Measurements from ENCODE around the gene ATP1A2.

ATP1A2 gene

DNA sequence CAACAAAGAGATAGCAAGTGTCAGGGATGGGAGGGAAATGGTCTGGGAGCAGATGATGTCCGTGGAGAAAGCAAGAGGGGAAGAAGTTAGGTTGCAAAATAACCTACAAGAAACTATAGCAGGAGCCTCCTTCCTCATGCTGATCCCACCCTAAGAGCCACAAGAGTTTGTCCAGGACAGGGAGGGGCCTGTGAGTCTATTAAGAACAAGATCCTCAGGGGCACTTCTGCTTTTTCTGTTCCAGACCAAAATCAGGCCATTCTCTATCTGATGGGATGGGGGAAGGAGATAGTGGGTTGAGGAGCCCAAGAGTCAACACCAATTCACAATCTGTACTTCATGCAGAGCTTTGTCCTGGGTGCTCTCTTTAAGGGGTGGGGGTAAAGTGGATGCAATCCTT is 28.1 kb downstream of the ATP1A2 start:
- DNase-seq (ENCODE audit: low read depth in 2 of 3, low spot score in 2 of 3) = no peak

DNA sequence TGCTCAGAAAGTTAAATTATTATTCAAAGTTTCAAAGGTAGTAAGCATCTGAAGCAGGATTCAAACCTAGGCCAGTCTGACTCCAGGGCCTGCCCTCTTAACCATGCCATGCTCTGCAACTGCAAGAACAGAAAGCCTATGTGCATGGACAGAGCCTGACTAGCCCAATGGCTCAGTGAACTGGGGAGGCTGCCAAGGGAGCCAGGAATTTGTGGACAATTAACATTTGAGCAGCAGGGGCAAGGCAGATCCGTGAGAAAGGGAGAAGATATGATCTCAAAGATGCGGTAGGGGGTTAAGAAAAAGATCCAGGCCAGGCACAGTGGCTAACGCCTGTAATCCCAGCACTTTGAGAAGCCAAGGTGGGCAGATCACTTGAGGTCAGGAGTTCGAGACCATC is 29.4 kb downstream of the ATP1A2 start:
- no peak for DNase-seq (ENCODE audit: low read depth in 2 of 3, low spot score in 2 of 3)

DNA sequence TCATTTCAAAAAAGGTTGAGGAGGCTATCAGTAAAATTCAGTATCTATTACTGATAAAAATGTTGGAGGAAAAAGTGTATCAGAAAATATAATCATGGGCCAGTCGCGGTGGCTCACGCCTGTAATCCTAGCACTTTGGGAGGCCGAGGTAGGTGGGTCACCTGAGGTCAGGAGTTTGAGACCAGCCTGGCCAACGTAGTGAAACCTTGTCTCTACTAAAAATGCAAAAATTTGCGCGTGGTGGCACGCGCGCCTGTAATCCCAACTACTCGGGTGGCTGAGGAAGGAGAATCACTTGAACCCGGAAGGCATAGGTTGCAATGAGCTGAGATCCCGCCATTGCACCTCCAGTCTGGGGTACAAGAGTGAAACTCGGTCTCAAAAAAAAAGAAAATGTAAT is 30.5 kb downstream of the ATP1A2 start:
- DNase-seq (ENCODE audit: low read depth in 2 of 3, low spot score in 2 of 3) = no peak

DNA sequence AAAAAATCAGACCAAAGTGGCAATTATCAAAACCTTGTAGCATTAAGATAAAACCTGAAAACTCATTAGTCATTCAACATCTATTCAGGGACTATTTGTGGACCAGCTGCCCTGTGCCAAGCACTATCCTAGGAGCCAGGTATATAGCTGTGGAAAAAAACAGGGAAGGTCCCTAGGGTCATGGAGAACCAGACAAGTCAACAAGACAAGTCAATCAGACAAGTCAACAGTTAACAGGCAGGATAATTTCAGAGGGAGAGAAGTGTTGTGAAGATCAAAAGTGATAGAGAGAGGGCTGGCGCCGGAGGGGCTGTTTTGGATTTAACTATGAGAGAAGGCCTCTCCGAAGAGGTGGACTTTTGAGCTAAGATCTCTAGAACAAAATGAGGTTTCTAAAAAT is 32.6 kb downstream of the ATP1A2 start:
- DNase-seq (ENCODE audit: low read depth in 2 of 3, low spot score in 2 of 3) = no peak

DNA sequence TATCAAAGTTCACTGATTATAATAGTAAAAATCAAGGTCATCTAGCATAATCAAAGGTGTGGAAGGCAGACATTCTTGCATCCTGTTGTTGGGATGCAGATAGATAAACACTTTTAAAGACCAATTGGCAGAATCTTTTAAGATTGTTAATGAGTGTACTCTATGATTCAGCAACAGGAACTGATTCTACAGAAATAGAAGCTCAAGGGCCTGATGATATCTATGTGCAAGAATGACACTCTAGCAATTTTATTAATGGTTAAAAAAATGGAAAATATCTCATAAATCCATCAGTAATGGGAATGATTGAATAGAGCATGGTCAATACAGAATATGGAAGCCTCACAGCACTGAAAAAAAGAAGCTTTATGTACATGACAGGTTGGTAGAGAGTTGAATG is 33.7 kb downstream of the ATP1A2 start:
- no peak for DNase-seq (ENCODE audit: low read depth in 2 of 3, low spot score in 2 of 3)

DNA sequence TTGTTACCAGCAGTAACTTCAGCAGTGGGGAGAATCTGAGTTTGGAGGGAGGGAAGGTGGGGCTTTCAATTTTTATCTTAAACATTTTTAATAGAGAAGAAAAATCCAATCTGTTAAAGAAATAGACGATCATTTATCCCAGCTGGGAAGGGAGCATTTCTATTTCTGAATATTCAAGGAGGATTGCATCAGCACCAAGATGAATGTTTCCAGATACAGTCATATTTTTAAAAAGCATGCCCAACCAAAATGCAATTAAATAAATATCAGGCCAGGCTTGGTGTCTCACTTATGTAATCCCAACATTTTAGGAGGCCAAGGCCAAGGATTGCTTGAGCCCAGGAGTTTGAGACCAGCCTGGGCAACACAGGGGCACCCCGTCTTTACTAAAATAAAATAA is 34.2 kb downstream of the ATP1A2 start:
- no peak for DNase-seq (ENCODE audit: low read depth in 2 of 3, low spot score in 2 of 3)

DNA sequence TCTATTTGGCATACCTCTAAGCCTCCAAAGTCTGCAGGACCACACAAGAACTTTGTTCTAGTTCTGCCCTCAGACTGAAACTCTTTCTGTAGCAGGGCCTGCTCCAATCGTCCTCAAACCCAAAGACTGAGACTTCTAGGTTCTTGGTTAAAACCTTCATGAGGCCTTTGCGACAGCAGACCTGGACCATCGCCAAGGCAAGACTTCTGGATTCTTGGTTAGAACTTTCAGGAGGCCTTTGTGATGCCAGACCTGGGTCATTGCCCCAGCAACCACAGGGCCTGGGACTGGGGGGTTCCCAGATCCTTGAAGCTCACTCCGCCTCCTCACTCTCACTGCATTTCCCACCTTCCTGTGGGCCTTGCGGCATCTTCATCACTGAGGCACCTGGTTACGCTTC is 35.7 kb downstream of the ATP1A2 start, which contains the start of gene ATP1A4:
TSS of gene ATP1A4 (plus strand) at position 301 of the 400 bp plus-strand sequence. CDS start 438 bp downstream, outside the sequence.
- no peak for DNase-seq (ENCODE audit: low read depth in 2 of 3, low spot score in 2 of 3)

DNA sequence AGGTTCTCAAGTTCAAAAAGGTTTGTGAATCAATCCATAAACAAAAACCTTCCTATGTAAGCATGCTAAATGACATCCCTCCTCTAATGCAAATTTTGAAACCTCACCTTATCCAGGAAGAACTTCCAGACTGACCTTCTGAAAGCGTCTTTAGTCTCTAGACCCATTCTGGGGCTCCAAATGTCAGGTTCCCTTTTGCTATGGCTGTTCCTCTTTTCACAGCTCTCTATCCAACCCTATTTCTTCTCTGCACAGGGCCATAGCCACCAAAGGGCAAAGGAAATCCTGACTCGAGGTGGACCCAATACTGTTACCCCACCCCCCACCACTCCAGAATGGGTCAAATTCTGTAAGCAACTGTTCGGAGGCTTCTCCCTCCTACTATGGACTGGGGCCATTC is 39.2 kb downstream of the ATP1A2 start:
- no peak for DNase-seq (ENCODE audit: low read depth in 2 of 3, low spot score in 2 of 3)

DNA sequence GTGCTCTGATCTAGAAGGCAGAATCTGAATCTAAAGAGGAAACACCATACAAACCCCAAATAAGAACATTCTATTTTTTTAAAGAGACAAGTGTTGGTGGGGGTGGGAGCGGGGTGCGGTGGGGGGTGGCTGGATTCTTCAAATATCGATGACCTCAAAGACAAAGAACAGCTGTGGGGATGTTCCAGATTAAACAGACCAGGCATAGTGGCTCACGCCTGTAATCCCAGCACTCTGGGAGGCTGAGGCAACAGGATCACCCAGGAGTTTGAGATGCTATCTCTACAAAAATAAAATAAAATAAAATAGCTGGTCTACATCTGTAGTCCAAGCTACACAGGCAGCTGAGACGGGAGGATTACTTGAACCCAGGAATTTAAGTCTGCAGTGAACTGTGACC is 40.8 kb downstream of the ATP1A2 start:
- no peak for DNase-seq (ENCODE audit: low read depth in 2 of 3, low spot score in 2 of 3)

DNA sequence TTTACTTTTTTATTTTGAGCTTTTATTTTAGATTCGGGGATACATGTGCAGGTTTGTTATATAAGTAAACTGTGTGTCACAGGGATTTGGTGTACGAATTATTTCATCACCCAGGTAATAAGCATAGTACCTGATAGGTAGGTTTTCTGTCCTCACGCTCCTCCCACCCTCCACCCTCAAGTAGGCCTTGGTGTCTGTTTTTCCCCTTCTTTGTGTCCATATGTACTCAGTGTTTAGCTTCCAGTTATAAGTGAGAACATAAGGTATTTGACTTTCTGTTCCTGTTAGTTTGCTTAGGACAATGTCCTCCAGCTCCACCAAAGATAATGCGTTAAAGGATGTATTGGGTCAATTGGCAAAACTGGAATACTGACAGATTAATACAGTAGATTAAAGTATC is 41.6 kb downstream of the ATP1A2 start:
- DNase-seq (ENCODE audit: low read depth in 2 of 3, low spot score in 2 of 3) = no peak

DNA sequence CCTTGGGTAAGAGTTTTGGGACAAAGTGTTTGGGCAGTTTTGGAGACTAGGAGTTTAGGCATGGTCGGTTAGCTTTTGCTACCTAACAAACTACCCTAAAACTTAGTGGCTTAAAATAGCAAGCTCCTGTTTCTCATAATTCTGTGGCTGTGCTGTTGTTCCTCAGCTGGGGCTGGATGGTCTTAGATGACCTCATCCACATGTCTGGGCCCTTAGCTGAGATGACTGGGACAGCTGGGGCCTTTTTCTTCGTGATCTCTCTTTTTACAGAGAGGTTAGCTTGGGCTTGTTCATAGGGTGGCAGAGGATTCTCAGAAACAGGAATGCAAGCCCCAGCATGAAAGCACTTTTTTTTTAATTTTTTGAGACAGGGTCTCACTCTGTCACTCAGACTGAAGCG is 42.5 kb downstream of the ATP1A2 start:
- no peak for DNase-seq (ENCODE audit: low read depth in 2 of 3, low spot score in 2 of 3)

DNA sequence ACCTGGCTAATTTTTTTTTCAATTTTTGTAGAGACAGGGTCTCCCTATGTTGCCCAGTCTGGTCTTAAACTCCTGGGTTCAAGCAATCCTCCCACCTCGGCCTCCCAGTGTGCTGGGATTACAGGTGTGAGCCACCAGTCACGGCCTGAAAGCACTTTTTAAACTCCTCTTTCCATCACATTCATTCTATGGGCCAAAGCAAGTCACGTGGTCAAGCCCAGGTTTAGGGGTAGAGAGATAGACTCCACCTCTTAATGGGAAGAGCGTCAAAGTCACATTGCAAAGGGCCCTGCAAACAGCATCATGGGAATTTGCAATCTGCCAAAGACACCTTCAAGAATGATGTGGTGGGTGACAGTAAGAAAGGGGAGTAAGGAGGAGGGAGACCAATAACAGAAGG is 43.0 kb downstream of the ATP1A2 start:
- DNase-seq (ENCODE audit: low read depth in 2 of 3, low spot score in 2 of 3) = no peak

DNA sequence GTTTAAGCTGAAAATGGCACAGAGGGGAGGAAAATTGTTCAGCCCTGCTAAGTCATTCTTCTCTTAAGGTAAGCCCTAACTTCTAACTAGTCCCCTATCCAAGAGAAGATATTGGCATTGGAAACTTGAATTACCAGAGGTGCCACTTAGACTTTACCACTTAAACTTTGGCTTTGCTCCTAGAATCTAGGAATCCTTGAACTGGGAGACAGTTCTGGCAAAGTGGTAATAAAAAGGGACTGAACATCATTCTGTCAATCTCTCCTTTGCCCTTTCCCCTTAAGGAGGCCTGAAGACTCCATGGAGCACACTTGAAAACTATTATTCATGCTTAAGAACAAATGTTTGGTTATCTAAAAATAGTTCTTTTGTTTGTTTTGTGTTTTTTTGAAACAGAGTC is 44.3 kb downstream of the ATP1A2 start:
- DNase-seq (ENCODE audit: low read depth in 2 of 3, low spot score in 2 of 3) = no peak

DNA sequence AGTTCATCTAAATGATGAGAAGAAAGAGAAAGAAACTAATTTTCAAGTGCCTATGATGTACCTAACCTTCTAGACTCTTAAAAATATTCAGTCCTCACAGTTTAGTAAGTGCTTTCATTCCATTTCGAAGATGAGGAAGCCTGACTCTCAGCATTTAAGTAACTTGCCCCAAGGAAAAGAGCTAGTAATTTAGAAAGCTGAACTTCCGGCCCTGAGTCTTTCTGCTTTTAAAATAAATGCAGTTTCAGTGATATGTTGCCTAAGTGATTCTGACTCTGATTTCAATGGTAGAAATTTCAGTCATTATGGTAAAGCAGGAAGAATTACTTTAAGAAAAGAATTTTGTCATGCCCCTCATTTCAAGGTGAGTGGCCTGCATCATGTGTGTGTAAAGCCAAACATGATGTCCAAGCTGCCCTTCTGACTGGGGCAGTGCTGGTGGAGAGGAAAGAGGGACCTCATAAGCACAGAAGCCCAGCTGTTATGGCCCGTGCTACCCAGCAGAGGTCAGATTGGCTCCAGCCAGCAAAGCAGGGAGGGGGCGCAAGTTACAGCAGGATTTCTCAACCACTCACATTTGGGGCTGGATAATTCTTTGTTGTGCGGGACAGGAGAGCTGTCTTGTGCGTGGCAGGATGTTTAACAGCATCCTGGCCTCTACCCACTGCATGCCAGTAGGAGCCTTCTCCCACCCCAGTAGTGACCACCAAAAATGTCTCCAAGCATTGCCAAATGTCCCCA is 46.6 kb downstream of the ATP1A2 start:
- no peak for DNase-seq (ENCODE audit: low read depth in 2 of 3, low spot score in 2 of 3)

DNA sequence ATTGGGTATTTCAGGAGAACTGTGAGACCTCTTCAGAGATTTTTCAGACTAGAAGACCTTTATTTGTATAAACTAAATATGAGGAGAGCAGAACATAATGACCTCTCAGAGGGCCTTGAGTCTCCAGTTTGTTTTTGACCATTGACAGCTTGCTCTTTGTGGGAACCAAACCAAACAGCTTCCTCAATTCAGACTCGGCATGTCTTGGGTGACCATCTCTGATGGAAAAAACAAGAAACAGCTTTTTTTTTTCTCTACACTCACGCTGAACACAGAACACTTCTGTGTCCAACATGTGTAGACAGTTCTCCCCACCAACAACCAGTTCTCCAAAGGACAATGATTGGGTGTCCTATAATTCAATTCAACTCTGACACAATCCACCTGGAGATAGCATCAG is 47.4 kb downstream of the ATP1A2 start:
- no peak for DNase-seq (ENCODE audit: low read depth in 2 of 3, low spot score in 2 of 3)

DNA sequence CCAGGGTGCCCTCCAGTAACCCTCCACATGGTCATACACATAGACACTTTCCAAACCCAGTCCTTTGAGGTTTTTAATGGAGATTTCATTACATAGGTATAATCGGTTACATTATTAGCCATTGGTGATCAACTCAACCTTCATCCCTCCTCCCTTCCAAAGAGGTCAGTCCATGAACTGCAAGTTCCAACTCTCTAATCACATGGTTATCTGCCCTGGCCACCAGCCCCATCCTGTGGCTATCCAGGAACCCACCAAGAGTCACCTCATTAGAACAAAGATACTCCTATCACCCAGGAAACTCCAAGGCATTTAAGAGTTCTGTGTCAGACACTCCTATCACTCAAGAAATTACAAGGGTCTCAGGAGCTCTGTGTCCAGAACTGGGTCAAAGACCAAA is 48.1 kb downstream of the ATP1A2 start:
- no peak for DNase-seq (ENCODE audit: low read depth in 2 of 3, low spot score in 2 of 3)

DNA sequence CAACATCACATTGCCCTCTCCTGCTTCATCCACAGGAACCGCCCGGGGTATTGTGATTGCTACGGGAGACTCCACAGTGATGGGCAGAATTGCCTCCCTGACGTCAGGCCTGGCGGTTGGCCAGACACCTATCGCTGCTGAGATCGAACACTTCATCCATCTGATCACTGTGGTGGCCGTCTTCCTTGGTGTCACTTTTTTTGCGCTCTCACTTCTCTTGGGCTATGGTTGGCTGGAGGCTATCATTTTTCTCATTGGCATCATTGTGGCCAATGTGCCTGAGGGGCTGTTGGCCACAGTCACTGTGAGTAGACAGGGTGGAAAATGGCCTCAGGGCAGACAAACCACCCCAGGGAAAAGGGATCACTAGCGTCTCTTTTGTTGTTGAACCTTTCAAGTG is 48.6 kb downstream of the ATP1A2 start:
- DNase-seq (ENCODE audit: low read depth in 2 of 3, low spot score in 2 of 3) = no peak

DNA sequence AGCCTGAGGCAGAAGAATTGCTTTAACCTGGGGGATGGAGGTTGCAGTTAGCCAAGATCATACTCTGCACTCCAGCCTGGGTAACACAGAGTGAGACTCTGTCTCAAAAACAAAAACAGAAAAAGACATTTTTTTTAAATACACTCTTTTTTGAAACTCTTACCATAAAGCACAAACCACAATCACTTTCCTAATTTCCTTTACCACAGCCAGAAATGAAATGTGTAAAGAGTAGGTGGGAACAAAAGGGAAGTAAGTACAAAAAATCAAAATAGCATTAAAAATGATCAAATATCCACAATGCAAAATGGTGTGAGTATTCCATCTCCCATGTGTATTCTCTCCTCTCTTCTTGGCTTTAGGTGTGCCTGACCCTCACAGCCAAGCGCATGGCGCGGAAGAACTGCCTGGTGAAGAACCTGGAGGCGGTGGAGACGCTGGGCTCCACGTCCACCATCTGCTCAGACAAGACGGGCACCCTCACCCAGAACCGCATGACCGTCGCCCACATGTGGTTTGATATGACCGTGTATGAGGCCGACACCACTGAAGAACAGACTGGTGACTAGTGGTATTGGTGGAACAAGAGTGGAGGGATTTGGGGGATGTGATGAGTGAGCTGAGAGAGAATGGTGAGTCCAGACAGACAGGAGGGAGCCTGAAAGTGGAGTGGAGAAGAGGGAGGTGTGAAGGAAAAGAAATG is 50.8 kb downstream of the ATP1A2 start:
- no peak for DNase-seq (ENCODE audit: low read depth in 2 of 3, low spot score in 2 of 3)

DNA sequence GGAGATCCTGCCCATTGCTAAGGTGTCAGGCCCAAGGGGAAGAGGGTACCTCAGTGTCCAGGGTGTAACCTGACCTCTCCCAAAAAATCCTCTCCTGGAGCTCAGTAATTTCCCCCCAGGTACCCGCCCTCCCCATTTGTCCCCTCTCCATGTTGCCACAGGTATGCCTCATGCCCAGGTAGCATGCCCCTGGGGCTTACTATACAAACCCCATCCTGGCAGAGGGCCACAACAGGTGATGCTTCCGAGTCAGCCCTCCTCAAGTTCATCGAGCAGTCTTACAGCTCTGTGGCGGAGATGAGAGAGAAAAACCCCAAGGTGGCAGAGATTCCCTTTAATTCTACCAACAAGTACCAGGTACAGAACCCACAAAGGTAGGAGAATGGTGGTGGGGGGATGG is 51.5 kb downstream of the ATP1A2 start:
- DNase-seq (ENCODE audit: low read depth in 2 of 3, low spot score in 2 of 3) = no peak

DNA sequence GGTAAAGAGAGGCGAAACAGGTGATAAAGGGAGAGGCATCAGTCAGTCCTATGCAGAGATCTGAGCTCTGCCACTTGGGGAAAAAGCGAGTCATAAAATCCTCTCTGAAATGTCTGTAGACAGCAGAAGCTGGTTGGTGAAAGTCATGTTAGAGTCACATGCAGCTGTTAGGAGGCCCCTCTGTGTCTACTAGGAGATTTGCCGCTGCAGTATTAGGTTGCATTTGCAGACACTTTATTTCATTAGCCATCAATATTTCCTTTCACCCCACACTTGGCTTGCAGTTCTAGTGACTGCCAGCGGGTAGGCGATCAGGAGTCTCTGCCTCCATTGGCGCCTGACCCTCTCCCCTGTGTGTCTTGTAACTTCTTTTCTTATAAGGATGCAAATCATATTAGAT is 52.0 kb downstream of the ATP1A2 start:
- DNase-seq (ENCODE audit: low read depth in 2 of 3, low spot score in 2 of 3) = no peak

DNA sequence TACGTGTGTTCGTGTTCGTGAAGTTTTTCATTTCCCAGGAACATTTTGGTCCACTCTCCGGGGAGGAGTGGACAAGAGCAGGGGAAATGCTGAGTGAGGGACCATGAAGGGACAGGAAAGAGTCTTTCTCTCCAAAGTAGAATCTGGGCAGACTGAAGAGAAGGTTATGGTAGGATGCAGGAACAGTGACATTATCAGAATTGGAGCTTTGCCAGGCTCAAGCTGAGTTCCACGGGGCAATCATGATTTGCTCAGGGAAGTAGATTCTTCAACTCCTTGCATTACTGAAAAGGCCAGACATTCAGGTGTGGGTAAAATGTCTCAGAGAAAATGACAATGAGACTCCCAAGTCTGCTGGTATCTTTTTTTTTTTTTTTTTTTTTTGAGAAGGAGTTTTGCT is 52.5 kb downstream of the ATP1A2 start:
- no peak for DNase-seq (ENCODE audit: low read depth in 2 of 3, low spot score in 2 of 3)

DNA sequence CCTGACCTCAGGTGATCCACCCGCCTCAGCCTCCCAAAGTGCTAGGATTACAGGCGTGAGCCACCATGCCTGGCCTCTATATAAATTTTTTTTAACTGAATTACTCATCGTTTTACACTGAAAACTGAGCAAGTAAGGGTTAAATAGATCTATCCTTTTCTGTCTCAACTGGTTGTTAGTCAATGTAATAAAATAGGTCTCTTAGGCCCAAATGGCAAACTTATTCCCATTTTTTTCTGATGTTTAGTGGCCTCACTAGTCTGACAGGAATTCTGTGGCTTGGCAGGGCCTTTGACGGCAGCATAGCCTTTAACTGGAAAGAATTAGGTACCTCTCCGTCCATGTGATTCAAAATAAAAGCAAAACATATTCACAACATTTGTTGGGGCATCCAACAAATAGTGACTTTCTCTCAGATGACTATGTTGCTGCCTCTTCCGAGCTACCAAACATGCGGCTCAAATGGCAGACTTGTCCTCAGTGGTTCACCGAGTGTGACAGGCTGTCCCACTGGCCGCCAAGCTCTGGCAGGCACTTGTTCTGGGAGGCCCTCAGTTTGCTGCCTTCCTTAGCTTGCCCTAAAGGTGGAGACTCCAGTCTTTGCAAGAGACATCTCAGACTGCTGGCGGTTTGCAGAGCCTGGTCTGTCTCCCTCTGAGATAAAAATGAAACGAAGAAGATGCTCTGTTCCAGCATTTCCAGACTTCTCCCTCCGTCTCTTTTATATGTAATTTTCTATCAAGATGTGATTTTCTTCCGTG is 53.2 kb downstream of the ATP1A2 start:
- DNase-seq (ENCODE audit: low read depth in 2 of 3, low spot score in 2 of 3) = no peak
